Fibroblast of the aortic adventitia (primary cell): ENCODE data around the gene EXOC3L1. TPM values are rescaled to one million over a fixed set of nuclear protein-coding genes. Genes with fewer than 3 reads are reported as not detected.

Source experiments
- DNase-seq: peaks from one replicate; pipeline ENCODE4 v3.0.0-alpha.2; 2010; ENCODE audit warnings: low read depth
- H3K4me3 ChIP-seq: 2 replicates; pipeline ENCODE4 v1.5.1; 2011; ENCODE audit warnings: low read depth, mild to moderate bottlenecking, control low read depth, low read length, moderate library complexity
- total RNA-seq: library from RNA; depleted of rRNA; stranded (reverse); fragments of >200 nt; gene quantifications from 2 replicates; pipeline ENCODE4 v1.2.3, GENCODE V29; 2012; ENCODE audit warnings: low replicate concordance
- TF ChIP-seq, protein P1 (sequence below): IDR thresholded peaks from 2 replicates; pipeline ENCODE4 v1.5.1; 2011; ENCODE audit warnings: mild to moderate bottlenecking, low read length, control low read depth, inconsistent platforms; ENCODE audit not compliant: insufficient read depth

EXOC3L1 gene
- total RNA-seq, 1 donor: not detected

DNA sequence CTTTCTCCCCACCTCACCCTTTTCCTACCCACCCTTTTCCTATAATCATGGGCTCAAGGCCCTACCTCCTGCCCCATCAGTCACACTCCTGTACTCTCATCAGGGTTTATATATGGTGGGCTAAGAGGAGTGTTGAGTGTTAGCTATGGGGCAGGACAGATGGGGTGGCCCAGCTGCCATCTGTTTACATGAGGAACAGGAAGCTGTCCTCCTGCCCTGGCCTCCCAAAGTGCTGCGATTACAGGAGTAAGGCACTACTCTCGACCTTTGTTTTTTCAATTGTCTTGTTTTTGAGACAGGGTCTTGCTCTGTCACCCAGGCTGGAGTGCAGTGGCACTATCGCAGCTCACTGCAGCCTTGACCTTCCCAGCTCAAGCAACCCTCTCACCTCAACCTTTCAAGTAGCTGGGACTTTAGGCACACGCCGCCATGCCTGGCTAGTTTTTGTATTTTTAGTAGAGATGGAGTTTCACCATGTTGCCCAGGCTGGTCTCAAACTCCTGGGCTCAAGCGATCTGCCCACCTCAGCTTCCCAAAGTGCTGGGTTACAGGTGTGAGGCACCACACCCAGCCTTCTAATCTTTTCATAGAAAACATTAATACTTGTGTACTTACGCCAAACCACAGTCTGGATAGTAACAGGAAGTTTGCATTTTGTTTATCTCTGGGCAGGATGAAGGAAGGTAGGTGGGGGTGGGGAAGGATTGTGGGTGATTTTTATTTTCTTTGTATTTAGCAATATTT lies 31.9 kb downstream of the EXOC3L1 start:
- H3K4me3 ChIP-seq: no peak overlapping the region
- DNase-seq: no peak
- TF ChIP-seq, protein P1, sequence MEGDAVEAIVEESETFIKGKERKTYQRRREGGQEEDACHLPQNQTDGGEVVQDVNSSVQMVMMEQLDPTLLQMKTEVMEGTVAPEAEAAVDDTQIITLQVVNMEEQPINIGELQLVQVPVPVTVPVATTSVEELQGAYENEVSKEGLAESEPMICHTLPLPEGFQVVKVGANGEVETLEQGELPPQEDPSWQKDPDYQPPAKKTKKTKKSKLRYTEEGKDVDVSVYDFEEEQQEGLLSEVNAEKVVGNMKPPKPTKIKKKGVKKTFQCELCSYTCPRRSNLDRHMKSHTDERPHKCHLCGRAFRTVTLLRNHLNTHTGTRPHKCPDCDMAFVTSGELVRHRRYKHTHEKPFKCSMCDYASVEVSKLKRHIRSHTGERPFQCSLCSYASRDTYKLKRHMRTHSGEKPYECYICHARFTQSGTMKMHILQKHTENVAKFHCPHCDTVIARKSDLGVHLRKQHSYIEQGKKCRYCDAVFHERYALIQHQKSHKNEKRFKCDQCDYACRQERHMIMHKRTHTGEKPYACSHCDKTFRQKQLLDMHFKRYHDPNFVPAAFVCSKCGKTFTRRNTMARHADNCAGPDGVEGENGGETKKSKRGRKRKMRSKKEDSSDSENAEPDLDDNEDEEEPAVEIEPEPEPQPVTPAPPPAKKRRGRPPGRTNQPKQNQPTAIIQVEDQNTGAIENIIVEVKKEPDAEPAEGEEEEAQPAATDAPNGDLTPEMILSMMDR: no peak

DNA sequence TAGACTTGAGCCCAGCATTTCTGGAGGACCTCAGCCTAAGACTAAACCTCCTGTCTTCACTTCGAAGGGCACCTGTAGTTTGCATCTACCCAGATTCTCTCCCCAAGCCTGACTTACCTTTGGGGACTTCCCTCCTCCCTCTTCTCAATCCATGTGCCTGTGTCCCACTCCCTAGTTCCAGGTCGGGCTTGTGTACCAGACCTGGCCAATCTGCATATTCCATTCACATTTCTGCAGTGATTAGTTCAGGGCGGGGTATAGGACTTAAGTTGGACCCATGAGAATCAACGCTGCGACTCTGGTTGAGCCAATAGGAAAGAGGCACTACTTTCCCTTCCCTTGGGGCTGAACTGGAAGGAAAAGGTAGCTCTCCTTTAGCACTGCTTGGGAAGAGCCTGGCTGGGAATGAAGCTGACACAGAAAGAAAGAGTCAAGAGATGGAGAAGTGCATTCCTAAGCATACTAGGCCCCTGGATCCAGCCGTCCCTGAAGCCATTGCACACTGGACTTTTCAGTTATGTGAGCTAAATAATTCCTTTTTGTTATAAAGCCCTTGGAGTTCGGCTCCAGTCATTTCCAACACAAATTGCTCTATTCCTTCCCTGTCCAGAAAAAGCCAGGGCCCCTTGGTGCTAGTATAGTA lies 32.7 kb downstream of the EXOC3L1 start:
- DNase-seq: no peak
- TF ChIP-seq, protein P1: no peak
- no peak overlapping the region for H3K4me3 ChIP-seq

DNA sequence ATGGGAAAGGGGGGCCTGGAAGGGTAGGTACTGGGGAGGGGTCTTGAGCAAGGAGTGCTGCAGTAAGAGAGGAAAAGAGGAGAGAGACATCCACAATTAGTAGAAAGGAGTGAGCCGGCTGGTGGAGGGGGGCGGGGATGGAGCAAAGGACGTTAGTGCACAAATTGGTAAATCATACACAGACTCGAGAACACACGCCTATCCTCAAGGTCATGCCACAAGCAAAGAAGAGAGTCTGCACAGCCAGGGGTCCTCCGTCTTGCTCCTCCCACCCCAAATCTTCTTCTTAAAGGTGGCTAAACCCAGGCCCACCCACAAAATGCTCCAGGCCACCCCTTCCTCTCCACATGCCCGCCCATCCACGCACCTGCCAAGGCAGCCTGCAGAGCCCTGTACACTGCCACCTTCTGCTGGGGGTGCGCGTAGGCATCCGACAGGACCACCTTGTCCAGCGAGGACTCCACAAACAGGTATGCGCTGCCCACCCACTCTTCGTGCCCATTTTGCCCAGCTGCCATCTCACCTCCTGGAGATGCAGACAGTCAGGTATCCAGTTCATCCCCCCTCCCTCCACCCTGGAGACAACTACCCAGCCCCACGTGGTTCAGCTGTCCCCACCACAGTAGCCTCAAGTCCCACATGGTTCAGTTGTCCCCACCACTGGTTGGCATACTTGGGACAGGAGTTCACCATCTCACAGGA lies 33.6 kb downstream of the EXOC3L1 start:
- H3K4me3 ChIP-seq: no peak overlapping the region
- DNase-seq: no peak
- TF ChIP-seq, protein P1: no peak

DNA sequence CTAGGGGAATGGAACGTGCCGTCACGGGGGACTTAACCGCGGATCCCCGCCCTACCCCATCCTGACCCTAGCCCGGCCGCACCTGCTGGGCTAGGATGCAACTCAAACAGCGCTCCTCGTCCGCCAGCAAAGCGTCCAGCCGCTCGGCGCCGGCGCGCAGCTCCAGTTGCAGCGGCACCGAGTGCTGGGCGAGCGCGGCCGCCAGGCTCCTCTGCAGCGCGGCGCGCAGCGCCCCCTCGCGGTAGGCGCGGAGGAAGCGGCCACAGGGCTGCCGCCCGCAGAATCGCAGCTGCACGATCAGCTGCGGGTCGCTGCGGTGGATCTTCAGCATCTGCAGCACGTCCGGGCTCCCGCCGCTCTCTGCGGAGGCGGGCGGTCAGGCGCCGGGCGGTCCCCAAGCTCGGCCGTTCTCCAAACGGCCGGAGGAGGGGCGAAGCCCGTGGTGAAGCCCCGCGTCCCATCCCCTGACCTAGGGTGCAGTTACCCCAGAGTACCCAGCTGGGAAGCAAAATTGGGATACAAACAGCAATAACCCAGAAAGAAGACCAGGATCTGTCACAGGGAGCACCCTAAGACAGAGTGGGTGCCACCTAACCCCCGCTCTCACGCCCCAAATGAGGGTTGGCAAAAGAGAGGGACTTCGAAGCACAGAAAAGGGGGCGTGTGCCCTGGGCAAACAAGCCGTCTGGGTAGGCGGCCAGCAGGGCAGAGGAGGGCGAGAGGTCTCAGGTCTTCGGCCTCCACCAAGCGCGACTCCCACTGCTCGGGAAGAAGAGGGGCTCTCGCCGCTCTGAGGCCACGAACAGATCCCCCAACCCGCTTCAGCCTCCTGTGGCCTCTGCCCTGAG lies 34.4 kb downstream of the EXOC3L1 start:
- no peak overlapping the region for H3K4me3 ChIP-seq
- DNase-seq: peak; percentile 73
- TF ChIP-seq, protein P1: peak; percentile 67

DNA sequence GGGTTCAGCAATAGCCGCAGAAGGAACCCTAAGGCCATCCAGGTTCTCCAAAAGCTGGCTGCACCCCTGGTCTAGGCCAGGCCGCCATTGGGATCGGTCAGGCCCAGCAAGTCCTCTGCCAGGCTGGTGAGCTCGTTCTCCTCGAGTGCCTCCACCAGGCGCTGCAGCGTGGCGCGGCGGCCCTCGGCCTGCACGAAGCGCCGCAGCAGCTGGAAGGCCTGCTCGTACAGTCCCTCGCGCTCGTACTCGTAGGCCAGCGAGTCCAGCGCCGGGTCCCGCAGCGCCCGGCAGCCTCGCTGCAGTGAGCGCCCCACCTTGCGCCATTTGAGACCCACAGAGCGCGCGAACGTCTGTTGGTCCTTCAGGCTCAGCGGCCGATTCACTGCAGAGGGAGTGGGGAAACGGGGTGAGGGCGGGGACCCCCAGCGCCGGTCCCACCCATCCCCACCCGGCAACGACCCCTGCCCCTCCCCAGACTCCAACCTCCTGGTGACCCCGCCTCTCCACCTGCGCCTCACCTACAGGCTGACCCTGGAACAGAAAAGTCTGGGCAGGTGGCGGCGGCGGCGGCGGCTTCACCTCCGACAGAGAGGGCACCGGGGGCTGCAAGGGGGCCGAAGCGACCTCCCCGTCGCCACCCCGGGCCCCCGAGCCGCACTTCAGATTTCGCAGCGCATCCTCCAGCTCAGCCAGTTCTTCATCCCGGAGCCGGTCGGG lies 35.2 kb downstream of the EXOC3L1 start:
- TF ChIP-seq, protein P1: no peak
- no peak for DNase-seq
- H3K4me3 ChIP-seq: no peak overlapping the region
